WTC11 (cell line): ENCODE data around the gene JAZF1.

ENCODE experiments used
- JUN ChIP-seq: sonication (generic); formaldehyde crosslinking; IDR thresholded peaks from 2 replicates; pipeline ENCODE4 v1.8.0; 2023; ENCODE audit warnings: mild to moderate bottlenecking, missing genetic modification reagents
- NR3C1 ChIP-seq: sonication (generic); formaldehyde crosslinking; conservative IDR thresholded peaks from 2 replicates; pipeline ENCODE4 v1.8.1; 2023; ENCODE audit warnings: low read depth, mild to moderate bottlenecking, missing genetic modification reagents
- TCF7 ChIP-seq: sonication (generic); formaldehyde crosslinking; IDR thresholded peaks from 2 replicates; pipeline ENCODE4 v1.8.0; 2022; ENCODE audit warnings: mild to moderate bottlenecking, low read depth, missing genetic modification reagents, moderate library complexity
- ZBTB21 ChIP-seq: sonication (generic); formaldehyde crosslinking; IDR thresholded peaks from 2 replicates; pipeline ENCODE4 v1.8.1; 2023; ENCODE audit warnings: mild to moderate bottlenecking, missing genetic modification reagents, borderline replicate concordance
- ZNF121 ChIP-seq: sonication (generic); formaldehyde crosslinking; IDR thresholded peaks from 2 replicates; pipeline ENCODE4 v1.8.0; 2023; ENCODE audit warnings: missing genetic modification reagents
- TF ChIP-seq, protein P1 (sequence below): fragments of 200-600 bp; IDR thresholded peaks from 2 replicates; pipeline ENCODE4 v1.8.0; 2022; ENCODE audit warnings: antibody characterized with exemption
- TF ChIP-seq, protein P2 (sequence below): sonication (generic); formaldehyde crosslinking; IDR thresholded peaks from 2 replicates; pipeline ENCODE4 v1.8.1; 2022; ENCODE audit warnings: low read depth, missing genetic modification reagents, borderline replicate concordance
- TF ChIP-seq, protein P3 (sequence below): sonication (generic); formaldehyde crosslinking; conservative IDR thresholded peaks from 2 replicates; pipeline ENCODE4 v1.8.1; 2022; ENCODE audit warnings: mild to moderate bottlenecking, missing genetic modification reagents
- TF ChIP-seq, protein P4 (sequence below): sonication (generic); formaldehyde crosslinking; IDR thresholded peaks from 2 replicates; pipeline ENCODE4 v1.8.0; 2022; ENCODE audit warnings: mild to moderate bottlenecking, missing genetic modification reagents
- TF ChIP-seq, protein P5 (sequence below): sonication (generic); formaldehyde crosslinking; IDR thresholded peaks from 2 replicates; pipeline ENCODE4 v1.8.0; 2022; ENCODE audit warnings: missing genetic modification reagents

DNA sequence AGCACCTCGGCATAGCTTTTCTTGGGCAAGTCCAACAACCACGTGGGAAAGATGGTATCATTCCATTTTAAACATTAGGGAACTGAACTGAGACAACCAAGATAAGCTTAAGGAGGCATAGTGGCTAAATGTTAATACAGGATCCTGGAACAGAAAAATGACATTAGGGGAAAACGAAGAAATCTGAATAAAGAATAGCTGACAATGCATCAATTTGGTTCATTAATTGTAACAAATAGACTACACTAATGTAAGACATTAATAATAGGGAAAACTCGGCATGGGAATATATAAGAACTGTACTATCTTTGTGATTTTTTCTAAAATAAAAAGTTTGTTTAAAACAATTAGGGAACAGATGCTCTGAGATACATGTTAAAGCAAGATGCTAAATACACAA, 165.4 kb downstream of the JAZF1 start:
- TF ChIP-seq, protein P1, sequence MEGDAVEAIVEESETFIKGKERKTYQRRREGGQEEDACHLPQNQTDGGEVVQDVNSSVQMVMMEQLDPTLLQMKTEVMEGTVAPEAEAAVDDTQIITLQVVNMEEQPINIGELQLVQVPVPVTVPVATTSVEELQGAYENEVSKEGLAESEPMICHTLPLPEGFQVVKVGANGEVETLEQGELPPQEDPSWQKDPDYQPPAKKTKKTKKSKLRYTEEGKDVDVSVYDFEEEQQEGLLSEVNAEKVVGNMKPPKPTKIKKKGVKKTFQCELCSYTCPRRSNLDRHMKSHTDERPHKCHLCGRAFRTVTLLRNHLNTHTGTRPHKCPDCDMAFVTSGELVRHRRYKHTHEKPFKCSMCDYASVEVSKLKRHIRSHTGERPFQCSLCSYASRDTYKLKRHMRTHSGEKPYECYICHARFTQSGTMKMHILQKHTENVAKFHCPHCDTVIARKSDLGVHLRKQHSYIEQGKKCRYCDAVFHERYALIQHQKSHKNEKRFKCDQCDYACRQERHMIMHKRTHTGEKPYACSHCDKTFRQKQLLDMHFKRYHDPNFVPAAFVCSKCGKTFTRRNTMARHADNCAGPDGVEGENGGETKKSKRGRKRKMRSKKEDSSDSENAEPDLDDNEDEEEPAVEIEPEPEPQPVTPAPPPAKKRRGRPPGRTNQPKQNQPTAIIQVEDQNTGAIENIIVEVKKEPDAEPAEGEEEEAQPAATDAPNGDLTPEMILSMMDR = no peak
- TF ChIP-seq ZNF121 (CRISPR knock-in tag) (no peak), JUN (CRISPR knock-in tag) (no peak), ZBTB21 (CRISPR knock-in tag) (no peak), TCF7 (no peak), NR3C1 (CRISPR knock-in tag) (no peak)
- TF ChIP-seq, protein P2, sequence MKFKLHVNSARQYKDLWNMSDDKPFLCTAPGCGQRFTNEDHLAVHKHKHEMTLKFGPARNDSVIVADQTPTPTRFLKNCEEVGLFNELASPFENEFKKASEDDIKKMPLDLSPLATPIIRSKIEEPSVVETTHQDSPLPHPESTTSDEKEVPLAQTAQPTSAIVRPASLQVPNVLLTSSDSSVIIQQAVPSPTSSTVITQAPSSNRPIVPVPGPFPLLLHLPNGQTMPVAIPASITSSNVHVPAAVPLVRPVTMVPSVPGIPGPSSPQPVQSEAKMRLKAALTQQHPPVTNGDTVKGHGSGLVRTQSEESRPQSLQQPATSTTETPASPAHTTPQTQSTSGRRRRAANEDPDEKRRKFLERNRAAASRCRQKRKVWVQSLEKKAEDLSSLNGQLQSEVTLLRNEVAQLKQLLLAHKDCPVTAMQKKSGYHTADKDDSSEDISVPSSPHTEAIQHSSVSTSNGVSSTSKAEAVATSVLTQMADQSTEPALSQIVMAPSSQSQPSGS (CRISPR knock-in tag) = no peak
- TF ChIP-seq, protein P3, sequence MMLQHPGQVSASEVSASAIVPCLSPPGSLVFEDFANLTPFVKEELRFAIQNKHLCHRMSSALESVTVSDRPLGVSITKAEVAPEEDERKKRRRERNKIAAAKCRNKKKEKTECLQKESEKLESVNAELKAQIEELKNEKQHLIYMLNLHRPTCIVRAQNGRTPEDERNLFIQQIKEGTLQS (CRISPR knock-in tag) = no peak
- TF ChIP-seq, protein P4, sequence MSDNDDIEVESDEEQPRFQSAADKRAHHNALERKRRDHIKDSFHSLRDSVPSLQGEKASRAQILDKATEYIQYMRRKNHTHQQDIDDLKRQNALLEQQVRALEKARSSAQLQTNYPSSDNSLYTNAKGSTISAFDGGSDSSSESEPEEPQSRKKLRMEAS (CRISPR knock-in tag) = no peak
- TF ChIP-seq, protein P5, sequence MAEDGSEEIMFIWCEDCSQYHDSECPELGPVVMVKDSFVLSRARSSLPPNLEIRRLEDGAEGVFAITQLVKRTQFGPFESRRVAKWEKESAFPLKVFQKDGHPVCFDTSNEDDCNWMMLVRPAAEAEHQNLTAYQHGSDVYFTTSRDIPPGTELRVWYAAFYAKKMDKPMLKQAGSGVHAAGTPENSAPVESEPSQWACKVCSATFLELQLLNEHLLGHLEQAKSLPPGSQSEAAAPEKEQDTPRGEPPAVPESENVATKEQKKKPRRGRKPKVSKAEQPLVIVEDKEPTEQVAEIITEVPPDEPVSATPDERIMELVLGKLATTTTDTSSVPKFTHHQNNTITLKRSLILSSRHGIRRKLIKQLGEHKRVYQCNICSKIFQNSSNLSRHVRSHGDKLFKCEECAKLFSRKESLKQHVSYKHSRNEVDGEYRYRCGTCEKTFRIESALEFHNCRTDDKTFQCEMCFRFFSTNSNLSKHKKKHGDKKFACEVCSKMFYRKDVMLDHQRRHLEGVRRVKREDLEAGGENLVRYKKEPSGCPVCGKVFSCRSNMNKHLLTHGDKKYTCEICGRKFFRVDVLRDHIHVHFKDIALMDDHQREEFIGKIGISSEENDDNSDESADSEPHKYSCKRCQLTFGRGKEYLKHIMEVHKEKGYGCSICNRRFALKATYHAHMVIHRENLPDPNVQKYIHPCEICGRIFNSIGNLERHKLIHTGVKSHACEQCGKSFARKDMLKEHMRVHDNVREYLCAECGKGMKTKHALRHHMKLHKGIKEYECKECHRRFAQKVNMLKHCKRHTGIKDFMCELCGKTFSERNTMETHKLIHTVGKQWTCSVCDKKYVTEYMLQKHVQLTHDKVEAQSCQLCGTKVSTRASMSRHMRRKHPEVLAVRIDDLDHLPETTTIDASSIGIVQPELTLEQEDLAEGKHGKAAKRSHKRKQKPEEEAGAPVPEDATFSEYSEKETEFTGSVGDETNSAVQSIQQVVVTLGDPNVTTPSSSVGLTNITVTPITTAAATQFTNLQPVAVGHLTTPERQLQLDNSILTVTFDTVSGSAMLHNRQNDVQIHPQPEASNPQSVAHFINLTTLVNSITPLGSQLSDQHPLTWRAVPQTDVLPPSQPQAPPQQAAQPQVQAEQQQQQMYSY = no peak
